ENCODE data around the gene CDH12.

CDH12 gene

GRCh38 chr5:21784487-21784886 is 1068.7 kb downstream of the CDH12 start:
- no peak for TF ChIP-seq CTCF (IDR thresholded peaks at IDR 0.05; ENCODE audit: low read depth, low read length)
- Histone ChIP-seq H3K4me3 (ENCODE audit: low read depth, low read length) (no peak overlapping the region), H3K27ac (no peak overlapping the region), H3K36me3 (no peaks in the 10 kb centered on the region), H3K9me3 (ENCODE audit: severe bottlenecking) (no peaks in the 10 kb centered on the region), H3K27me3 (ENCODE audit: insufficient read depth, low read depth, severe bottlenecking) (no peaks in the 10 kb centered on the region)
- DNase-seq = no peak

- Histone ChIP-seq H3K27ac (no peak overlapping the region), H3K27me3 (ENCODE audit: insufficient read depth, low read depth, severe bottlenecking) (no peaks in the 10 kb centered on the region), H3K36me3 (no peaks in the 10 kb centered on the region), H3K9me3 (ENCODE audit: severe bottlenecking) (no peaks in the 10 kb centered on the region), H3K4me3 (ENCODE audit: low read depth, low read length) (no peak overlapping the region)
- no peak for DNase-seq
- TF ChIP-seq CTCF (IDR thresholded peaks at IDR 0.05; ENCODE audit: low read depth, low read length) = no peak
Observed at GRCh38 chr5:21783074-21783679, 1070.0 kb downstream of the CDH12 start.

GRCh38 chr5:21776466-21776865 is 1076.7 kb downstream of the CDH12 start:
- no peak overlapping the region for H3K4me3 ChIP-seq (ENCODE audit: low read depth, low read length)
- TF ChIP-seq CTCF (IDR thresholded peaks at IDR 0.05; ENCODE audit: low read depth, low read length) = no peak
- no peaks in the 10 kb centered on the region for H3K9me3 ChIP-seq (ENCODE audit: severe bottlenecking)
- H3K36me3 ChIP-seq = no peaks in the 10 kb centered on the region
- H3K27me3 ChIP-seq (ENCODE audit: insufficient read depth, low read depth, severe bottlenecking) = no peaks in the 10 kb centered on the region
- no peak overlapping the region for H3K27ac ChIP-seq
- DNase-seq = no peak

GRCh38 chr5:21774801-21775200 is 1078.3 kb downstream of the CDH12 start:
- H3K4me3 ChIP-seq (ENCODE audit: low read depth, low read length) = no peak overlapping the region
- no peak for TF ChIP-seq CTCF (IDR thresholded peaks at IDR 0.05; ENCODE audit: low read depth, low read length)
- H3K9me3 ChIP-seq (ENCODE audit: severe bottlenecking) = no peaks in the 10 kb centered on the region
- no peak overlapping the region for H3K27ac ChIP-seq
- H3K36me3 ChIP-seq = no peaks in the 10 kb centered on the region
- DNase-seq = no peak
- H3K27me3 ChIP-seq (ENCODE audit: insufficient read depth, low read depth, severe bottlenecking) = no peaks in the 10 kb centered on the region

GRCh38 chr5:21774281-21774680 is 1078.9 kb downstream of the CDH12 start:
- no peak for DNase-seq
- Histone ChIP-seq H3K4me3 (ENCODE audit: low read depth, low read length) (no peak overlapping the region), H3K27me3 (ENCODE audit: insufficient read depth, low read depth, severe bottlenecking) (no peaks in the 10 kb centered on the region), H3K36me3 (no peaks in the 10 kb centered on the region), H3K9me3 (ENCODE audit: severe bottlenecking) (no peaks in the 10 kb centered on the region), H3K27ac (no peak overlapping the region)
- no peak for TF ChIP-seq CTCF (IDR thresholded peaks at IDR 0.05; ENCODE audit: low read depth, low read length)

GRCh38 chr5:21773456-21773855 is 1079.7 kb downstream of the CDH12 start:
- Histone ChIP-seq H3K9me3 (ENCODE audit: severe bottlenecking) (no peaks in the 10 kb centered on the region), H3K27ac (no peak overlapping the region), H3K36me3 (no peaks in the 10 kb centered on the region), H3K27me3 (ENCODE audit: insufficient read depth, low read depth, severe bottlenecking) (no peaks in the 10 kb centered on the region), H3K4me3 (ENCODE audit: low read depth, low read length) (no peak overlapping the region)
- no peak for DNase-seq
- no peak for TF ChIP-seq CTCF (IDR thresholded peaks at IDR 0.05; ENCODE audit: low read depth, low read length)
